Fibroblast of gingiva (primary cell): ENCODE data around the gene CERS6.
"Not testable (repeated sequence)": the region's sequence is repeated elsewhere in the genome, so short reads cannot be mapped to it uniquely, and the experiment has no call there.

Source experiments
- DNase-seq: peaks from one replicate; pipeline ENCODE4 v3.0.0-alpha.2; 2011; ENCODE audit warnings: low read depth

The CERS6 gene

DNA sequence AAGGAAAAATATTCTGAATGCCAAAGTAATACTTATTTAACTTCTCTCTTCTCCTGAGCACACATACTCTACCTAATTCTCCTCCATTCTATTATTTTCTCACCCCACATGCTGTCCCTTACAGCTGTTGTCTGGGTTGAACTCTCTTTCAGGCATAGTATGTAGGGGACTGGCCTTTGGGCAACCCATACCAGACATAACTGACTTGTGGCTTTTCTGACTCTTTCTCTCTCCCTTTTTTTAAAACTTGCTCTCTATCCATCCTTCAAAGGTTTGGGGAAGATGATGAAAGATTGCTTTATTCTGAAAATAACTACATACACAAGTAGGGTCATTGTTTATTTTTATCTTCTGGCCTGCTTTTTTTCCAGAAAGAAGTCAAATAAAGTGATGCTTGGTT lies 276.4 kb downstream of the CERS6 start:
- DNase-seq: no peak

GRCh38 chr2:168734199-168734760 lies 278.2 kb downstream of the CERS6 start:
- DNase-seq: no peak

GRCh38 chr2:168736649-168737445 lies 280.8 kb downstream of the CERS6 start:
- no peak for DNase-seq

DNA sequence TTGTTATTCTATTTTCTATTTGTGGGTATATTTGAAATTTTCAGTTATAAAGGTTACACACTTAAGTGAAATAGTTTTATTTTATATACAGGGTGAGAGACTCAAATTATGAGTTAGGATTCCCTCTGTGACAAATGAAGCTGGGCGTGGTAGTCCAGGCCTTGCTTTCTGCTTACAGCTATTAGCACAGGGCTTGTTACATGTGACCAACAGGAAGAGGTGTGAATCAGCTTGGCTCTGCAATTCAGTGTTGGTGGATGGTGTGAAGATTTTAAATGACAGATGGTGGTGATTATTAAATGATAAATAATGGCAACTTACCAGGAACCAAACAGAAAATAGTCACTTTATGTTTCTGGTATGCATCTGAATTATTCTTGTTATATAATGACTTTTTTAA lies 282.0 kb downstream of the CERS6 start:
- DNase-seq: no peak

- no peak for DNase-seq
These were observed 284.3 kb downstream of the CERS6 start for GRCh38 chr2:168740360-168740759.

- no peak for DNase-seq
These were observed 284.7 kb downstream of the CERS6 start for GRCh38 chr2:168740788-168741187.

DNA sequence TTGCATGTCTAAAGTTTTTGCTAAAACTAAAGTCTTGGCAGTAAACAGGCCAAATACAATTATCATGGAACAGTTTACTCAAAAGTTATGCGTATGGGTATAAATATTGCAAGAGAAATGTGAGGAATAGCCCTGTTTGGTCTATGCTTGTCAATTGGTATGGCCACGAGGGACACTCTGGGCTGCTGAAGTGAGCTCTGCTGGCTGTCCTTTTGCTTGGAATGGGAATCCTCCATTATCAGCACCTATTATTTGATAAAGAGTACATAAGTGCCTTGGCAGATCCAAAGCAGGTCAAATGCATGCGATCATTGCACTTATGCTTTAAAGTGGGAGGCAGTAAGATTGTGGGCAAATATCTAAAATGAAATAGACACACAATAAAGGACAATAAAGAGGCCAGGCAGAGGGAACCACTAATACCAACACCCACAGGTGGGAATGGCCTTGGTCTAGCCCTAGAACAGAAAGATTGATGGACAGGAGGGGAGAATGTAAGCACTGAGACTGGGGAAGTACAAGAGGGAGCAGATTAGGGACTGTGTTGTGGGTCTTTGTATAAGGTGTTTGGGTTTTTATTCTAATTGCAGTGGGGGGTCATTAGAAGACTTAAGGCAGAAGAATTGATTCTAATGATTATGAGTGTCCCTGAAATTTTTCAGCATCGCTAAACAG lies 286.3 kb downstream of the CERS6 start:
- no peak for DNase-seq

DNA sequence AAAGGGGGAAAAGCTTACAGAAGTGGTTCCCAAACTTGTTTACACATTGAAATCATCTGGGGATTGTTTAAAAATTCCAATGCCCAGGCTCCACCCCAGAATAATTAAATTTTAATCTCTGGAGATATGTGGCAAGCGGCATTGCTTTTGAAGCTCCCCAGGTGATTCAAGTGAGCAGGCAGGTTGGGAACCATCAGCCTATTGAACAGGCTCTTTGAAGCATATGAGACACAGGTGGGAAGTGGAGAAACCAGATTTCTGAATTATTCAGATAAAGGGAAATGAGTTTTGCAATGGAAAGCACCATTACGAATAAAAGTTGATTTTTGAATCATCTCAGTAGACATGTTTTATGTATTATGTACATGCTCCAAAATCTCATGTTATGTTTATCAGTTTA lies 288.8 kb downstream of the CERS6 start:
- no peak for DNase-seq

DNA sequence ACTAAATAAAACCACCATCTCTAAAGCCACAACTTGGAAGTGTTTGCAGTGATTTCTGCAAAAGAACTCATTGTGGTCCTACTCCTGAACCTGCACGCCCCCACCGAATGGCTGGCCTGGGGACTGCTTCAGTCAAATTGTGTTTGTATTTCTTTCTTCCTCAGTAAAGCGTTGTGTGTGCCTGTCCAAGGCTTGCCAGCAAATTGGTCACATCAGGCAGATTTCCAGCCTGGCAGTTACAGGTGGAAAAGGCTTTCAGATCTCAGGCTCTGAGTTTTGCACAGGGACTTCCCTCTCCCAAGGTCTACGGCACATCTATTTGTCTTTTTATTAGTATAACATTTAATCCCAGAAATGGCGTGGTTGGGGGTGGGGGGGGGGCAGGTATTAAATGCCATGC lies 292.4 kb downstream of the CERS6 start:
- no peak for DNase-seq

DNA sequence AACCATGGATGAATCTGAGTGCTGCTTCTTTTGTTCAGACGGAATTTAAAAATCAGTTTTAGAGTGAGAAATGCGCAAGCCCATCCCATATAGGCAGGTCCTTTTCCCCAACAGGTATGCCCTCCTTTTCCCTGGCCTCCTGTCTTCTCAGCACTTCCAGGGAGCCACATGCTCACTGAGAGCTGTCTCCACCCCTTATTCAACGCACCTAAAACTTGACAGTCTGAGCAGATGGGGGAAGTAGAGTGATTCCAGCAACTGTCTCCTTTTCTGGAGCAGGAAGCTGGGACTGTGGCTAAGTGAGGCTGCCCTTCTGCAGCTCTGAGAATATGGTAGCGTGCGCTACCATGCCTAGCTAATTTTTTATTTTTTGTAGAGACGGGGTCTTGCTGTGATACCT lies 293.2 kb downstream of the CERS6 start:
- DNase-seq: no peak

GRCh38 chr2:168751104-168751740 lies 295.1 kb downstream of the CERS6 start:
- no peak for DNase-seq

- no peak for DNase-seq
These were observed 296.3 kb downstream of the CERS6 start for GRCh38 chr2:168752361-168752760.

DNA sequence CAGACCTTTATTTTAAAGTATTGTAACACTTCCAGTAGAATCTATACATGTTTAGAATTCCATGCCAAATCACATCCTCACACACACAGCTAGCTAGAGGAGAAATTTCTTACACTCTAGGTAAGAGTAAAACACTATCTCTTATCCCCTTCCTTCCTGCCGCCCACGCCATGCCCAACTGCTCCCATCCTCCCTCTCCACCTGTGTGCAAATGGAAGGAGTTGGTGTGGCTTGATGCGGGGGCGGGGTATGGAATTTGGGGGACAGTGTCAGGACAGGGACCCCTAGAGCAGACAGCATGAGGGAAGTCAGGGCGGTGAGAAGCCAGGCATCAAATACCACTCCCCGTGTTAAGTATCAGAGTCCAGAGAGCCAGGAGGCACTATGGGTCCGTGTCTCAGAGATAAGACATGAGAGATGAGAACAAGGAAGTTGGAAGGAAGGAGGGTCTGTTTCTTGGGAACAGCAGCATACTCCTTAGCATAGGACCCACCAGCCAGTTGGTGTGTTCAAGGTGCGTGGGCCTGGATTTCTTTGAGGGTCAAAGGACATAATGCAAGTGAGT lies 297.8 kb downstream of the CERS6 start:
- no peak for DNase-seq

DNA sequence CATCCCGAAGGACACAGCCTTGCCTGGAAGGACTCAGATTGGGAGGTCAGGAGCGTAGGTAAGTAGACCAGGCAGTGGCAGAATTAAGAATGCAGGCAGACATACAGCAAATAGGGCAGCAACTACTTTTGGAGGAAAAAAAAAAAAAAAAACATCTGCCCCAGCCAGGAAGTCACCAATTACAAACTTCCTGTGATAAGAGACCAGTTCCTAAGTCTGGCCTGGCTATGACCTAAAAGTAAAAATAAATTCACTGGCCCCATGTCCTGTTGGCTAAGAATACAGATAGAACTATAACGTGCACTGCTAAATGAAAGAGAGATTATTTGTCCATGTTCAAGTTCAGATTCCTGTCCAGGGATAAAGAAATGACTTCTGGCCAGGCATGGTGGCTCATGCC lies 301.2 kb downstream of the CERS6 start:
- no peak for DNase-seq

DNA sequence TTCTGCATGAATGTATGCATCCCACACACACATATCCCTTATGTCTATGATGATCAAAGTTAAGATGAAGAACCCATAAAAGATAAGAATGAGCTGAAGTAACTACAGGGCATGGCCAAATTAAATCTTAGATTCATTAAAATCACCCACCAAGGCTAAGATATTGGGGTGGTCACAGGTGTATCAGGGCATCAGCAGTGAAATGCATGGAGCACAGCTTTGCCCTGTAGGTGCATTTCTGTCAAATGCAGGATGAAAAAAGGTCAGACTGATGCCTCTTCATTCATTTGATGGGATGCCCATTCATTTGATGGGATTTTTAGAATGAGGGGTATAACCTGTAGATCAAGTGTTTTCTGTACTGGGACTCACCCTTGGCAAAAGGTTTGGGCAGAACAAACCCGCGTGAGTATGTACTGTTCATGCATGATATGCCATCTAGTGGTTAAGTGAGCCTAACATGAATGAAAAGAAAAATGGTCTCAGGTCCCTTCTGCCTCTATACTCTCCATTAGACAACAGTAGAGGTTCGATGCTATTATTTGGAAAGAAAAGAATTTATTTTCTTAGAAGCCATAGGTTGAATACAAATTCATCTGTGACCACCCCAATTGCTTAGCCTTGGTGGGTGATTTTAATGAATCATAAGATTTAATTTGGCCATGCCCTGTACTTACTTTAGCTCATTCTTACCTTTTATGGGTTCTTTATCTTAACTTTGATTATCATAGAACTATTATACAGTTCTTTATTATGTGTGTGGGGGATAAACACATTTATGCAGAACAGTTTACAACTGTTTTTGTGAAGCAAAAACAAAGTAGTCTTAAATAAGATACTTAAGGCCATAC lies 303.1 kb downstream of the CERS6 start:
- peak; percentile 50 for DNase-seq

- no peak for DNase-seq
These were observed 309.3 kb downstream of the CERS6 start for GRCh38 chr2:168765401-168765800.

- DNase-seq: no peak
These were observed 310.5 kb downstream of the CERS6 start for GRCh38 chr2:168766600-168766999.

GRCh38 chr2:168767258-168767657 lies 311.2 kb downstream of the CERS6 start:
- DNase-seq: no peak

DNA sequence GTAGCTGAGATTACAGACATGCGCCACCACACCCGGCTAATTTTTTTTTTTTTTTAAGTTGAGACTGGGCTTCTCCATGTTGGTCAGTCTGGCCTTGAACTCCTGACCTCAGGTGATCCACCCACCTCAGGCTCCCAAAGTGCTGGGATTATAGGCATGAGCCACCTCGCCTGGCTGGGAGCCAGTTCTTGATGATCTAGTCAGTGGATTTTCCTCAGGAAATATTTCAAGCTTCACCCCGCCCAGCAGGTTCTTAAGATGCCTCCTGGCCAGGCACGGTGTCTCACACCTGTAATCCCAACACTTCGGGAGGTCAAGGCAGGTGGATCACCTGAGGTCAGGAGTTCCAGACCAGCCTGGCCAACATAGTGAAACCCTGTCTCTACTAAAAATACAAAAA lies 312.3 kb downstream of the CERS6 start:
- DNase-seq: not testable (repeated sequence)

- DNase-seq: no peak
These were observed 314.7 kb downstream of the CERS6 start for GRCh38 chr2:168770796-168771195.

GRCh38 chr2:168772704-168773103 lies 316.6 kb downstream of the CERS6 start:
- no peak for DNase-seq

DNA sequence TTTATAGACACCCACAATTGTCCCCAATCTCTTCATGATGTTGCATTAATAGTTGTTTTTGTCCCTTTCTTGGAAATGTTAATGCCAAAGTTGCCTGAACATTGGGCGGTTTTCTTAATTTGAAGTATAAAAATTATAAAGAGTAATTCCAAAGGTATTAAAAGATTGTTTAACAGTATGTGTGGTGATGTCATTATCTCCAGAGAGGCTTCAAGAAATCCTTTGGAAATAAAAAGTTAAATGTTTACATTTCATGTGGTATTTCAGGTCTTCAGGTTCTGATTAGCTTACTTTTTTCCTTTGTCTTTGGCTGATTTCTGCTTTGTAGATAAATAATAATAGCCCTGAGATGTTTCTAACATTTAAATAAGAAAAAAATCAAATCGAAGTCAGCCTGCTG lies 317.1 kb downstream of the CERS6 start:
- no peak for DNase-seq
